SK-N-SH (cell line): Measurements from ENCODE around the gene BRI3BP. TPM values are rescaled to one million over a fixed set of nuclear protein-coding genes. Genes with fewer than 3 reads are reported as not detected.

Experiments used
- CTCF ChIA-PET: fragments of 300-600, 350-600 bp; formaldehyde crosslinking; extraction: SDS; loops from one replicate; lab custom pipeline; 2021; lab: Yijun Ruan, JAX
- POLR2A ChIA-PET: fragments of 350-600 bp; sonication (Branson Sonifier 250); formaldehyde crosslinking; extraction: SDS; loops from one replicate; lab custom pipeline; 2020; ENCODE audit warnings: antibody characterized with exemption, inconsistent platforms; lab: Yijun Ruan, JAX
- DNase-seq: peaks from one replicate; pipeline ENCODE4 v3.0.0; 2012
- H2AFZ ChIP-seq: fragments of 200-600 bp; sonication (generic); 2 replicates; pipeline ENCODE4 v1.8.1; 2016; ENCODE audit warnings: antibody characterized with exemption, mild to moderate bottlenecking, low read depth
- H3F3A ChIP-seq: fragments of 200-600 bp; sonication (generic); replicated peaks from 2 replicates; pipeline ENCODE3; 2016; ENCODE audit warnings: antibody characterized with exemption, mild to moderate bottlenecking; ENCODE audit not compliant: insufficient read depth
- H3K27ac ChIP-seq, 2 experiments: fragments of 200-500 bp in 1 of 2; fragments of 200-600 bp in 1 of 2; sonication (Bioruptor generic) in 1 of 2; sonication (generic), shearing (Covaris generic) in 1 of 2; 2 replicates each; pipeline versions ENCODE4 v1.5.1 to v1.6.1; 2014 to 2016; ENCODE audit warnings: low read depth in 2 of 2, inconsistent platforms in 1 of 2, low read length in 1 of 2, mild to moderate bottlenecking in 1 of 2, mixed read lengths in 1 of 2
- H3K27me3 ChIP-seq: fragments of 200-600 bp; sonication (generic), shearing (Covaris generic); 2 replicates; pipeline ENCODE4 v1.6.1; 2016; ENCODE audit warnings: mixed run types; ENCODE audit not compliant: insufficient read depth
- H3K36me3 ChIP-seq, 2 experiments: fragments of 200-500 bp in 1 of 2; fragments of 200-600 bp in 1 of 2; sonication (Bioruptor generic) in 1 of 2; sonication (generic) in 1 of 2; replicated peaks in 1 of 2; 2 replicates each; pipeline versions ENCODE3 to v1.5.1; 2014 to 2016; ENCODE audit warnings: low read length in 1 of 2, mild to moderate bottlenecking in 1 of 2; ENCODE audit not compliant: insufficient read depth in 2 of 2, control insufficient read depth in 1 of 2
- H3K4me1 ChIP-seq, 2 experiments: fragments of 200-500 bp in 1 of 2; fragments of 200-600 bp in 1 of 2; sonication (Bioruptor generic) in 1 of 2; sonication (generic), shearing (Covaris generic) in 1 of 2; 2 replicates each; pipeline versions ENCODE4 v1.5.1 to v1.6.1; 2014 to 2016; ENCODE audit warnings: low read depth in 1 of 2, low read length in 1 of 2, mixed run types in 1 of 2; ENCODE audit not compliant: insufficient read depth in 2 of 2, control insufficient read depth in 1 of 2
- H3K4me2 ChIP-seq: fragments of 200-600 bp; sonication (generic), shearing (Covaris generic); 2 replicates; pipeline ENCODE4 v1.6.1; 2017; ENCODE audit warnings: mixed run types
- H3K4me3 ChIP-seq, 2 experiments: fragments of 200-500 bp in 1 of 2; fragments of 200-600 bp in 1 of 2; sonication (Bioruptor generic) in 1 of 2; sonication (generic), shearing (Covaris generic) in 1 of 2; 2 replicates each; pipeline versions ENCODE4 v1.5.1 to v1.8.1; 2014 to 2016; ENCODE audit warnings: low read depth in 2 of 2, inconsistent platforms in 1 of 2, low read length in 1 of 2, mild to moderate bottlenecking in 1 of 2, mixed read lengths in 1 of 2, moderate library complexity in 1 of 2
- H3K79me2 ChIP-seq: fragments of 200-600 bp; sonication (generic); 2 replicates; pipeline ENCODE4 v1.8.1; 2017; ENCODE audit warnings: mild to moderate bottlenecking; ENCODE audit not compliant: insufficient read depth
- H3K9ac ChIP-seq: fragments of 200-600 bp; sonication (generic); 2 replicates; pipeline ENCODE4 v1.6.1; 2017; ENCODE audit warnings: mixed run types
- H3K9me2 ChIP-seq: fragments of 200-600 bp; sonication (generic); 2 replicates; pipeline ENCODE4 v1.6.1; 2017; ENCODE audit warnings: mixed run types
- H3K9me3 ChIP-seq: fragments of 200-600 bp; sonication (generic); 2 replicates; pipeline ENCODE4 v1.6.1; 2017; ENCODE audit warnings: mixed run types, mild to moderate bottlenecking, moderate library complexity
- H4K20me1 ChIP-seq: fragments of 200-600 bp; sonication (generic); 2 replicates; pipeline ENCODE4 v1.6.1; 2017; ENCODE audit warnings: mild to moderate bottlenecking, mixed run types; ENCODE audit not compliant: insufficient read depth
- CHD2 ChIP-seq: fragments of 150-350 bp; IDR thresholded peaks from 2 replicates; pipeline ENCODE4 v1.6.1; 2018; ENCODE audit warnings: low read length; ENCODE audit not compliant: partially characterized antibody
- EP300 ChIP-seq, 2 experiments: IDR thresholded peaks; 2 replicates each; pipeline versions ENCODE4 v1.4.0 to v1.6.1; 2012; ENCODE audit warnings: borderline replicate concordance in 1 of 2, low read depth in 1 of 2, low read length in 1 of 2
- EZH2phosphoT487 ChIP-seq: fragments of 200-600 bp; sonication (generic); IDR thresholded peaks from 2 replicates; pipeline ENCODE4 v1.6.1; 2017; ENCODE audit warnings: low read depth, mixed run types, mild to moderate bottlenecking, antibody characterized with exemption, moderate library complexity, borderline replicate concordance
- FOXJ3 ChIP-seq: sonication (generic); formaldehyde crosslinking; IDR thresholded peaks from 2 replicates; pipeline ENCODE4 v1.5.1; 2020; ENCODE audit warnings: mild to moderate bottlenecking, missing genetic modification reagents
- GATA2 ChIP-seq: sonication (generic); formaldehyde crosslinking; IDR thresholded peaks from 2 replicates; pipeline ENCODE4 v1.5.0; 2020; ENCODE audit warnings: mild to moderate bottlenecking, missing genetic modification reagents
- IRF3 ChIP-seq: fragments of 150-350 bp; IDR thresholded peaks from 2 replicates; pipeline ENCODE4 v1.6.1; 2016; ENCODE audit warnings: mild to moderate bottlenecking, low read depth, low read length
- MXI1 ChIP-seq: IDR thresholded peaks from 2 replicates; pipeline ENCODE4 v1.6.1; 2012; ENCODE audit warnings: mild to moderate bottlenecking, low read depth, low read length, improper control_type of control experiment
- NRF1 ChIP-seq: IDR thresholded peaks from 2 replicates; pipeline ENCODE4 v1.6.1; 2012; ENCODE audit warnings: low read depth, mild to moderate bottlenecking, low read length
- PBX3 ChIP-seq: IDR thresholded peaks from 2 replicates; pipeline ENCODE4; 2012
- RAD21 ChIP-seq: IDR thresholded peaks from 2 replicates; pipeline ENCODE4 v1.6.1; 2012; ENCODE audit warnings: mild to moderate bottlenecking, low read length
- RFX5 ChIP-seq: IDR thresholded peaks from 2 replicates; pipeline ENCODE4 v1.6.1; 2012; ENCODE audit warnings: mild to moderate bottlenecking, improper control_type of control experiment, low read length
- TAF1 ChIP-seq: IDR thresholded peaks from 2 replicates; pipeline ENCODE4 v1.6.1; 2012; ENCODE audit warnings: low read depth, mild to moderate bottlenecking, low read length, moderate library complexity, borderline replicate concordance
- USF2 ChIP-seq: fragments of 150-350 bp; IDR thresholded peaks from 2 replicates; pipeline ENCODE4 v1.6.1; 2017; ENCODE audit warnings: antibody characterized with exemption, low read length, low read depth, borderline replicate concordance
- YY1 ChIP-seq: IDR thresholded peaks from 2 replicates; pipeline ENCODE4 v1.4.0; 2012; ENCODE audit warnings: low read depth, mild to moderate bottlenecking
- ZBTB33 ChIP-seq: IDR thresholded peaks from 2 replicates; pipeline ENCODE4 v1.4.0; 2012; ENCODE audit warnings: low read depth, borderline replicate concordance
- WGBS: methylation state at CpG from one replicate; pipeline ENCODE4 v1.1.6; 2017; ENCODE audit warnings: low lambda C conversion rate; 5-methylcytosine and 5-hydroxymethylcytosine counted together
- polyA plus RNA-seq, 3 experiments: library from polyadenylated mRNA; depleted of rRNA; stranded (reverse); fragments of >200 nt; gene quantifications; 2 replicates each; pipeline ENCODE4 v1.2.3, GENCODE V29; 2012

BRI3BP gene
- polyA plus RNA-seq, 1 of the 3 experiments (the other 2 are of a cell fraction) = 3.8 TPM

- Histone ChIP-seq H3K27ac (no peak overlapping the region), H3K36me3 (peaks cover 0 to 4% of the 10 kb centered on the region in 2 experiments), H3F3A (no peaks in the 10 kb centered on the region), H3K27me3 (no peaks in the 10 kb centered on the region)
- POLR2A ChIA-PET = interaction anchor here (0.7 kb wide), 1 partner anchor 1314 kb away, joined by 3 read pairs; no protein-coding TSS in a partner anchor
- TF ChIP-seq EZH2phosphoT487 (no peak), IRF3 (no peak), GATA2 (CRISPR knock-in tag) (no peak), FOXJ3 (no peak), YY1 (no peak), RAD21 (no peak), PBX3 (no peak), EP300 (IDR thresholded peaks at IDR 0.05; ENCODE audit: borderline replicate concordance in 1 of 2, low read depth in 1 of 2, low read length in 1 of 2) (no peak), CHD2 (no peak), RFX5 (no peak), ZBTB33 (no peak), TAF1 (no peak), MXI1 (no peak), NRF1 (no peak), USF2 (no peak)
- TF ChIP-seq, all 33 proteins: peak for 0
- CTCF ChIA-PET = no interaction called here
- Histone ChIP-seq H3K4me2 (no peak overlapping the region), H3K9me2 (no peaks in the 10 kb centered on the region), H3K4me3 (no peak overlapping the region), H3K4me1 (no peaks in the 10 kb centered on the region), H4K20me1 (no peaks in the 10 kb centered on the region), H3K79me2 (no peaks in the 10 kb centered on the region), H2AFZ (no peak overlapping the region), H3K9ac (no peak overlapping the region), H3K9me3 (no peaks in the 10 kb centered on the region)
- no peak for DNase-seq
- 98% methylated on average over 24 of the region's 24 CpGs for WGBS
These were observed 22.4 kb downstream of the BRI3BP start for GRCh38 chr12:125015680-125016310.
